Stimulated activated CD4-positive, alpha-beta T cell treated with anti-CD3 and anti-CD28 coated beads, Interleukin-12 subunit alpha, Interleukin-12 subunit beta, amount 100 ng/mL, for 48 hours (primary cell): ENCODE measurements around the gene C14orf180.

ENCODE experiments used
- DNase-seq, 3 donors: peaks; one replicate each; pipeline ENCODE4 v3.0.0-alpha.2; 2020; ENCODE audit warnings: low read depth in 2 of 3, low spot score in 1 of 3

The C14orf180 gene

DNA sequence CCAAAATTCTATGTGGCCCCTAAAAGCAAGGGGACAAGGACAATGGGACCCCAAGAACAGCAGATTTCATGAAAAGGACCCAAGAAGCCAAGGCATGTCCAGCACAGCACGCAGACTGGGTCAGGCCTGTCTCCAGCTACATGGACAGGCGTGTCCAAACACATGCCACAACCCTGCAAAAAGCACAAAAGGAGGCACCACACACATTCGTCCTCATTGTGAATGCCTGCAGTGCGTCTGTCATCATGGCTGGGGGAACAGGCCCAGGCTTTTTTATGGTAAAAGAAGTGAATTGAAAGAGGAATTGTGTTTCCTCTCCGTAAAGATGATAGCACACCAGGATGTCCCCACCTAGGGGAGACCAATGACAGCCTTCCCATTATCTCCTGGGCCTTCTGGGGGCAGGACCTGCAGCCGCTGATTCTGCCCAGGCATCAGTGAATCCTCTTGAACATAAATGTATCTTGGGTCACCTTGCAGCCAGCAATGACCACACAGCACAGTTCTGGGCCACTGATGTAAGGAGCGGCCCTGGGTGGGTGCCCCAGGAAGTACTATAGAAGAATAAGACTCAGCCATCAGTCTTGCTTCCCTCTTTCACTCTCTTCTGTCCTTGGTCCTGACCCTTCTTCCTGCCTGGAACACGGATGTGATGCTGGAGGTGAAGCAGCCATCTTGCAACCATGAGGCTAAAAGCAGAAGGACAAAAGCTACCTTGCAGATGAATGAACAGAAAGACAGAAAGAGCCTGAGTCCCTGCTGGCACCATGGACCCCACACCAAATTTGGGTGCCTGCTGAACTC, 29.8 kb upstream of the C14orf180 start:
- DNase-seq = no peak

DNA sequence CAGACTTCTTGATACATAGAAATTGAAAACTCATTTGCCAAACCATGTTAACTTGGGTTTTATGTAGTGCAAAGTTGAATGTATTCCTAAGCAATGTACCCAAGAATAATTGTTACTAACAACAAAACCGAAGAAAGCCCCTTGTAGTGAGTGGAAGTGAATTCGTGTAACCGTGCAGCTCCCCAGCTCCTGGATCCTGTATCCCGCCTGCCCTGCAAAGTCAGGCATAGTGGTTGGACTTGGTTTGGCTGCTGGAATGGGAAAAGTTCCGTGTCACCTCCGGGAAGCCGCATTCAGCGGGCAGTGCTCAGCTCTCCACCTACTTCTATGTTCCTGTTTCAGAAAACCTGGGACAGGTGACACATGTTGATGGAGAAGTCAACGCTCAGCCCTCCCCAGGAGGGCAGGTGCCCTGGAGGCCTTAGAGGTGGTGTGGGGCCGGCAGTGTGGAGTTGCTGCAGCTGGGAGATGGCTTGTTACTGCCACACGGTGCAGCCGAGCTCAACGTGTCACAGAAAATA, 29.2 kb upstream of the C14orf180 start:
- no peak for DNase-seq

DNA sequence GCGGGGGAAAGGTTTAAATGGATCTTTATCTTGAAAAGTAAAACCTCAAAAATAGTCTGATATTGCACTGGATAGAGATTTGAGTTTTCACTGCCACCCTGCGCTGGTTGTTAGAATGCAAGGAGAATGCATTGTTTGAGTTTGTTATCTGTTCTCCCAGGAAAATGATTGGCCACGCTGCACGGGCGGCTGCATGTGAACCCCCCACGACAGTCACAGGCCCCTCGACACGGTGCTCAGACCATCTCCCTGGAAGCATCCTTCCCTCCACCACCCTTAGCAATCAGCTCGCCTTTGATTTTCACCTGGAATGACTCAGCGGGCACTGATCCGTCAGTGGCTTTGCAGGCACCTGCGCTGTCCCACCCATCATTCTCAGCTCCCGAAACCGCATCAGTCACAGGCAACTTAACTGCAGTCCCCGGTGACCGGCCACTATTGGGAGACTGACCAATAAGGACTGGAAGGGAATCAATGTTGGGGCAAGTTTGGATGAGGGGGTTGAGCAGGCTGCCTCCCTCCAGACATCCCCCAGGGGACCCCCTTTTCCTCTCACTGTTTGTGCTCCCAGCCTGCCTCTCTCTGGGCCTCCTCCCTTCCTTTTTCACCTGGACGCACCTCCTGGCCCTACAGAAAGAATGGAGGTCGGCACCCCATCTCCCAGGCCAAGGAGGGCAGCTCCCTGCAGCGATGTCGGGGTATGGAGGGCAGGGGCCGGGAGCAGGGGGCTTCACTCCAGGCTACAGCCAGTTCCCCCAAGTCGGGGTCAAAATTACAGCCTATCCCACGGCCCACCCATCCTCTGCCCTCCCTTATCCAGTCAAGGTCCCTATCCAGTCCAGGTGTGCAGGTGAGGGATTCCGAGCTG, 28.5 kb upstream of the C14orf180 start:
- no peak for DNase-seq

DNA sequence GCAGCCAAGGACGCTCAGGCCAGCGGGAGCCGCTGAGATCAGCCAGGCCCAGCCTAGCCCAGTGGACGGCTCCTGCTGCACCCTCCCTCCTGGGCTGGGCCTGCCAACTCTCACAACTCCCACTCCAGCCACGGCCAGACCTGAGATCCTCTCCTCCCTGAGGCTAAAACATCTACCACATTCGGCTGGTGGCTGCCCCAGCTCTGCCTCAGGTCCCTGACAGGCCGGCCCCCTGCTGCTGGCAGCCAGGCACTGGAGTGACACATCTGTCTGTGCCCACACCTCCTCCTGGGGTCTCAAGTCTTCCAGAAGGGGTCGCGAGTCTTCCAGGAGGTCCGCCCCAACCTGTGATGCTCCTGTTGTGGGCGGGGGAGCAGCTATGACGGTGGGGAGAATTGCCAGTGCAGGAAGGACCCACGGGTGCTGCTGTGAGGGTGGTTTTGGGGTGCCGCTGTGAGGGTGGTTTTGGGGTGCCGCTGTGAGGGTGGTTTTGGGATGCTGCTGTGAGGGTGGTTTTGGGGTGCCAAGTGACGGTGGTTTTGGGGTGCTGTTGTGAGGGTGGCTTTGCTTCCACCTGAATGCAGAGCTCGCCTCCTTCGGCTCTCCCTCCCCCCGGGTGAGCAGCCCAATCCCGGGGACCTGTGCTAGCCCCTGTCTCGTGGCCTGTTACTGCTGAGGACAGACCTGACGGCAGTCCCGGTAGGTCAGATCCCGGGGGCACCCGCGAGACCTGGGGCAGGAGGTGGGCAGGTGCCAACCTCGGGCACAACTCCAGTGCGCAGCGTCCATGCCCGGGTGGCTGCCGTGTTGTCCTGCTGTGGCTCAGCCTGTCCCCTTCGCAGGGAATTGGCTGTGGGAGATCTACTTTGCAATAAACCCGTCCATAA, 27.5 kb upstream of the C14orf180 start:
- no peak for DNase-seq

DNA sequence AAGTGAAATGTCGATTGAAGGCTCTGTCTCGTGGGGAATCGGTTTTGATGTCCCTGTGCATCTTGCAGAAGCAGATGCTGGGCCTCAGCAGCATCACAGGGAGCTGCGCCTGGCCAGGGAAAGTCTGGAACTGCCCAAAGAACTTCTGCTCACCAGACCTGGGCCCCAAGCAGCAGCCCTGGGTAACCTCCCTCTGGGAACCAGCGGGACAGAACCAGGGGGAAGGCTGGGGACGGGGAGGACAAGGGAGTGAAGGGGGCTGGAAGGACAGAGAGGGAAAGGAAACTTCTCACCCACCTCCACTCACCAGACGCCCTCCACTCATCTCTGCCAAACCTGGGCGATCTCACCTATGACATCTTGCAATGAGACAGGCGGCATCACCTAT, 26.8 kb upstream of the C14orf180 start:
- no peak for DNase-seq

DNA sequence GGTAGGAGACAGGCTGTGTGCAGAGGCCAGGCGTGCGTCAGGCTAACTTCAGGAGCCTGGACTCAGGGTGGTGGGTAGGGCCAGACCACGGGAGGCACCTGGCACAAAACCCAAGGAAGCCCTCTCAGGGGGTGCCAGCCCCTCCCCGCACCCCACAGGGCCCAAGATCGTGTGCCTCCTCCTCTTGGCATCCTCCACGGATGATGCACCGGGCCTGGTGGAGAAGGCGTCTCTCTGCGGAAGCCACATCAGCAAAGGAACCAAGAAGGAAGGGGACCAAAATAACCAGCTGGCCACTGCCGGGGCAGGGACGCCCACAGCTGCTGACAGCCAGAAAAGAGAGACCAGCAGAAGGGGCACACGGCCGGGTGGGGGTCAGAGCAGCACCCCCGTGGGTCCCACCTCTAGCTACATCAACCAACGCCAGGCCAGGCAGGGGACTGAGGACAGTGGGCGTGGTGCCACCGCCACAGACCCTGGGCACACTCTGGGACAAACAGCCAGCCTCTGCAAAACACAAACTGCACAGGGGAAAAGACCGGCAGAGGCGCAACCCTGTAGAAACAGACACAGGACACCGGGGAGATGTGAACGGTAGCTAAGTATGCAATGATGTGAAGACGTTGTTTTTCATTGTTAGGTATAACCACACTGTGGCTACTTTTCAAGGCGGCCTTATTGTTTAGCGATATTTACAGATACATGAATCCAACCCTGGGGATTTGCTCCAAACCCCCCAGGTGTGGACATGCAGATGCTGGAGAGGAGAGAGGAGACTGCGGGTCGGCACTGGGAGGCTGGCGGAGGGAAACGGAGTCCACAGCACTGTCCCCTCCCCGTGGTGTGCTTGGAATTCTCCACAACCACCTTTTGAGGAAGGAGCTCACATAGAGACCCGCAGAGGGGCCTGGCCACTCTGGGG, 26.1 kb upstream of the C14orf180 start:
- no peak for DNase-seq

DNA sequence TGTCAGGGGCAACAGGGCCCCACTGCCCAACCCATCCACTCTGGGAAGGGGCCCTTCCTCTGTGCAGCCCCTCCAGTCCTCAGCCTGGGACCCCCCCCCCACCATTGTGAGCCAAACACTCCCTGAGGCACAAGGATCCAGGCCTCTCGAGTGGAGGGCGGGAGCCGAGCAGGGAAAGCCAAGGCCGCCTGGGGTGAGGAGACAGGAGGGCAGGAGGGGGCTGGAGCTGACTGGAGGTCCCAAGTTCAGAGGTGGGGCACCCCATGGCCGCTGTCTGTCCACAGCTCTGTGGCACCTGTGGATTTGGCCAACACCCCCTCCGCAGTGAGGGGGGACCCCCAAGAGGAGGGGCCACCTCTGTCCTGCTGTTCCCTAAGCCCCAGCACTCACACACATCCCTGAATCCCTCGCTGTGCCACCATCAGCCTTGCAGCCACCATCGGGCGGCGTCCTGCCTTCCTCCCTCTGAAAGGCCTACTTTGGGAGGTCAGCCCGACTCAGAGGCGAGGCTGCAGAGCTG, 25.4 kb upstream of the C14orf180 start:
- no peak for DNase-seq

DNA sequence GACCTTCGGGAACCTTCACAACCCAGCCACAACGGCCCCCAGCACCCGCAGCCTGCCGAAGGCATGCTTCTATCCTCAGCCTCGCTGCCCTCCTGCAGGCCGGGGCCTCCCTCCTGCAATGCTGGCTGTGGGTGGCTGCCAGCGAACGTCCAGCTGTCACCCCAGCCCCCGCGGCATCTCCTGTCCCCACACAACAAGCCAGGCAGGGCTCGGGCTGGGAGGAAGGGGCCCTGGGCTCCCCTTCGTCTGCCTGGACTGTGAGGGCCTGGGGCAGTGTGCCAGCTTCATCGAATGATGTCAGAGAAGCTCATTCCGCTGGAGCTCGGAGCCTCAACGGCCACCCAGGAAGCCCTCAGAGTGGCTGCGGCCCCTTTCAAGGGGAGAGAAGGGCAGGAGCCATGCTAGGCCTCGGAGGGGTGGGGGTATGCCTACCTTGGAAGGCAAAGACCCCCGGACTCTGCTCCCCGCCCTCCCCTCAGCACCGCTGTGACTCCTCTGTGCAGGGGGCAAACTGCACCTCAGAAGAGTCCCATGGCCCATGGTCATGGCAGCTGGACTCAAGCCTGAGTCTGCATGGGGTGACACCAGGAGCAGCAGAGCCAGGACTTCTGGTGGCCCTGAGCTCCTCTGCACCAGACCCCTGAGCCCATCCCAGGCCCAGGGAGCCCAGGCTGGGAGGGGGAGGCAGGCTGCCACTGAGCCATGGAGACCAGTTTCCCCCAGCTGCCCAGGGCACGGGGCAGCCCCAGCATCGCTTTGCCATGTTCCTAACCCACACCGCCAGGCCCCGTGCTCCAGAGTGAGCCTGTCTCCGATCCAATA, 24.7 kb upstream of the C14orf180 start:
- no peak for DNase-seq

DNA sequence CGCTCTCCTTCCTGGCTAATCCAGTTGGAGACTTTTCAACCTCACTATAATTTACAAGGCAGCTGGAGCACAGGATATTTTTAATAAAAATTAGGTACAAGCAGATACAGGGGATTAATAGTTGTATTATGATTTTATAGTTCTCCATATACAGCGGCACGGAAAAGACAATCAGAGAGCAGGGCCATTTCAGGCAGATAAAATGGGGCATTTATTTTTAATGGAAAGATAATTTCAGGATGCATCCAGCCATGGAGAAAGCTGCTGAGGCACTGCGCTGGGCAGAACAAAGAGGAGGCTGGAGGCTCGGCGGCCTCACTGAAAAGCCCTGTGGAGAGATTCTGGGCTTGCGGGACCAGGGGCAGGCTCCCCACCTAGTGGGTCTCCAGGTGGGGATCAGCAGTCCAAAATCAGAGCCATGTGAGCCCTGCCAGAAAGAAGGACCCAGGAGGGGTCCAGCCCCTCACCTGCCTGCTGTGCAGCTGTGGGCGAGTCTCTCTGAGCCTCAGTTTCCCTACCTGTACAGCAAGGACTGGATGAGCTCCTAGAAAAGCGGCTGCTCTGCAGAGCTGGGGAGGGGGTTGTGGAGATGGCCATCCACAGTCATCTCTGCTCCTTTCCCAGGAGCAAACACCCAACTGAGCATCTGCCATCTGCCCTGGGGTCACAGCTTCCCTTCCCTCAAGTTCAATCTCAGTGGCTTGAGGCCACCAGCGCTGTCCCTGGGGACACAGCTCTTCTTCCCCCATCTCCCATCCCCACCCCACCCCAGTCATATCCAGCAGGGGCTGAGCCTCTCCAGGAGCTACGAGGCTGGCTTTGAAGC, 23.9 kb upstream of the C14orf180 start:
- DNase-seq = no peak

DNA sequence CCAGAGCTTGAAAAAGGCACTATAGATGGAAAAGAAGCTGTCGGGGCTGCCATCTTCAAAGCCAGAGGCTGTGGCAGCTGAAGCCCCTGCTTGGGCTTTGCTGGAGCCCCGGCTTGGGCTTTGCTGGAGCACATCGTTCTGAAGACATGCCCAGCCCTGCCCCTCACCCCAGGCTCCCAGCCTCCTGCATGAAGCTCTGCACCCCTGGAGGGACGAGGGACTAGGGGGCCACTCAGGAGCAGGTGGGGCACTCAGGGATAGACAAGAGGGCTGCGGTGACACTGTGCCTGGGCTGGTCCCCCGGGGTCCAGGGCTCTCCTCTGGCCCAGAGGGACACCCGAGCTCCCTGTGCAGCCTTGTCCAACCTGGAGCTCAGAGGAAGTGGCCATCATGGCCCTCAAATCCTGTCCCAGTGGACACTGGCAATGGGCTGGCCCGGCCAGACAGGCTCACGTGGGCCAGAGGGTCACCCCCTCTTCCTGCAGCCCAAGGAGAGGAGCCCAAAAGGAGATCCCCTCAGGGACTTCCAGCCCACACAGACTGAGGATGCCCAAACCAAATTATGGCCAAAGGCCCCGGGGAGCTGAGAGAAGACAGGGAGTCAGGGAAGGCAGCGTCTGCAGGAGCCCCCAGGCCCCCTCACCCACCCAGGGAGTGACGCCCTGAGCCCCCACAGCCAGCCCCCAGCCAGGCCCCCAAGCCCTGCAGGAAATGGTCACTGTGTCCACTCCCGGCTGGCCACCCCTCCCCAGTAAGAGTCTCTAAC, 23.1 kb upstream of the C14orf180 start:
- no peak for DNase-seq

DNA sequence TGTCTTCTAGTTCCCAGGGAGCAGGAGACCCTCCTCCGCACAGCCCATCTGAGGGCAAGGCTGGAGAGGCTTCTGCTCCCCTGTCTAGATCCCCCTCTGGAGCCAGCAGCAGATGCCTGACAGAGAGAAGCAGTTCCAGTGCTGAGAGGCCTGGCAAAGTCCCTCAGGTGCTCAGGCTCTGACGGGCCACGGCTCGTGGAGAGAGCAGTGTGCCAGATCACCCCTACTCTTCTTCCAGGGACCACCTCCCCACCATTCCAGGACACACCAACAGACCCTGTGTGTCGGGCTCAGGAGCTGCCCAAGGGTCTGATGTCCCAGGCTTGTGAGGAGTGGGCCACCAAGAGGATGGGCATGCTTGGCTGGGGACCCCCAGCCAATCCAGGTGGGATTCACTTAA, 22.5 kb upstream of the C14orf180 start:
- DNase-seq = no peak

DNA sequence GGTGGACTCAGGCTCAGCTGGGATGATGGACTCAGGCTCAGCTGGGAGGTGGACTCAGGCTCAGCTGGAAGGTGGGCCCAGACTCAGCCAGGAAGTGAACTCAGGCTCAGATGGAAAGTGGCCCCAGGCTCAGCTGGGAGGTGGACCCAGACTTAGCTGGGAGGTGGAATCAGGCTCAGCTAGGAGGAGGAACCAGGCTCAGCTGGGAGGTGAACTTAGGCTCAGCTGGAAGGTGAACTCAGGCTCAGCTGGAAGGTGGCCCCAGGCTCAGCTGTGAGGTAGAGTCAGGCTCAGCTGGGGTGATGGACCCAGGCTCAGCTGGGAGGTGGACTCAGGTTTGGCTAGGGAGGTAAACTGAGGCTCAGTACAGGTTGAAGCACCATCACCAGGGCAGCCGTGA, 21.8 kb upstream of the C14orf180 start:
- no peak for DNase-seq

DNA sequence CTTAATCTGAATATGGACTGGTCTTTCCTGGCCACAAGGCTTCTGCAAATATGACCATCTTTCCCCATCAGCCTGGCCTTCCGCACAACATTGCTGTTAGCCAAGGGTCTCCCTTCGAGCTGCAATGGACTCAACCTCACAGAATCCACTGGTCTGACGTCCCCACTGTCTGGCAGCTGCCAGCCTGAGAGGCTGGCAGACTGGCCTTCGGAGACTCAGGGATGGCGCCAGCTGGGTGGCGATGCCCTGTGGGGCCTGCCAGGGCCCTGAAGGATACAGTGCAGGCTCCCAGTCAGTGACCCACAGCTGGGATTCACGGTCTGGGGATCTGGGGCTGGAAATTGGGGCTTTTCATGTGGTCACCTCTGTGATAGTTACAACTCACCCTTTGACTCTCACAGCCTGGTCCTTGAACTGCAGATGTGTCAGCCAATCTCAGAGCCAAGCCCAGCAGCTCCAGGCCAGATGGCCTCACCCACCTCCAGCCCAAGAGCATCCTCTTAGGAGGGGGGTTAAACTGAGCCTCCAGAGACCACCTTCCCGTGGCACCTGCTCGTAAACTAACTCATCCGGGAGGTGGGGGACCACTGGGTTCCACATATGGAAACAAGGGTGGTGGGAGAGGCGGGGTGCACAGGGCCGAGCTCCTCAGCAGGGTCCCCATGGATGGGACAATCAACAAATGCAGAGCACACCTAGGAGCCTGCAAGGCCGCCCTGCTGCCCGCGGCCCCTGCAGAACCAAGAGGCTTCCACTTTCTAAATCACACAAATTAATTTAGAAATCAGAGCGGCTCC, 21.1 kb upstream of the C14orf180 start:
- DNase-seq = no peak

DNA sequence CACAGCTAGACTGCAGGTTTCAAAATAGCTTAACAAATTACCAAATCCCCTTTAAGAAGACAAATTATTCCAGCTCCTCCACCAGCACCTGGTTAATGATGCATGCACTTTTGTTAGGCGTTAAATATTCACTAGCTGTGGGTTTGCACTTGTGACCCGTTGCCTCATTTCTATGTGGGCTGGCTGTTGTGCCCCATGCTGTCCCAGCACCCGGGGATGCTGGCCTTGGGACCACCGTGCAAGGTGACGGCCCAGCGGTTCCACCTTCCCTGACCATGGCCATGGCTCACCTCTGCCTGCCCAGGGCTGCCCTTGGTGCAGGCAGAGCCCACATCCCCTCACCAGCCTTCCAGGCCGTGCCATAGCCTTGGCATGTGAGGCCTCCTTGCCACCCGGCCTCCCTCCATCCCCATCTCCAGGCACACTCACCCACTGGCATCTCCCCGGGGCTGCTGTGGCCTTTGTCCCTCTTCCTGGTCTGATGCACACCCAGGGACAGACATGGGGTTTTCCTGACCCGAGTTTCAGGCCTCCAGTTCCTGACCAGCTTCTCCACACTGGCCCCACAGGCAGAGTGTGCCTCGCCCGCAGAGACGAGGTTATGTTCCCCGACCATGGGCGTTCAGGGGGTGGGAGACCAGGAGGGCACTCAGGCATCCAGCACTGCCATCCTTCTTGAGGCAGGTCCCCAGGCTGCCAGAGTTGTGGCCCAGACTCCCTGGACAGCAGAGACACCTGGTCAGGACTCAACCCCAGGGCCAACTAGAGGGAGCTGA, 20.3 kb upstream of the C14orf180 start:
- DNase-seq = no peak

DNA sequence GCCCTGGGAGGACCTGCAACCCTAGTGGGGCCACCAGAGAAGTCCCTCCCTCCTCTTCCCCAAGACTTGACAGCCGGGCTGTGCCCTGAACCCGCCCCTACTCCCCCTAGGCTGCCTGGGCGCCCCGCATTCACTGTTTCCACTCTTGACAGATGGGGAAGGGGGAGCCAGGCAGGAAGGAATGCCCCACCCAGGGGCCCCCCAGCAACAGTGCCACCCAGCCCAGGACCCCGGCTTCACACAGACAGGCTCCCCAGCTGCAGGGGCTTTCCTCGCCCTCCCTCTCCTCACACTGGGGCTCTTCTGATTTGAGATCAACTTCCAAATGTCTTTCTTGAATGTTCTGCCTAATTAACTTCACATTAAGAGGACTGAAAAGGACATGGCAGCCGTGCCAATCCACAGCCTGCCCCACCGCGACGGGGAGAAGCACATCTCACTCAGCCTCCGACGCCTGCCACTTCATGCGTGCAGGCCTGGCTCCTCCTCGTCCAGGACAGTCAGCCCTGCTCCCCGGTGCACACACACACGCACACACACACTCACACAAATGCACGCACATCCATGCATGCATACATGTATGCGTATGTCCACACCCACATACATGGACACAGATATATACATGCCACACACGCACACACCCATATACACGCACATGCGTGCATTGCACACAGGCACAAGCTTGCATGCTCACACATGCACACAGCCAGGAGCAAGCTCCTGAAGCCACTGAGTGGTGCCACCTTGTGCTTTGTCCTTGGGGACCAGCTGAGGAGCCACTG, 19.6 kb upstream of the C14orf180 start:
- no peak for DNase-seq
